Measurements from ENCODE around the gene MMP27. TPM values are rescaled to one million over a fixed set of nuclear protein-coding genes. Genes with fewer than 3 reads are reported as not detected.

Gene MMP27
- total and polyA plus RNA-seq, 5 donors from 2014 or later = not detected

DNA sequence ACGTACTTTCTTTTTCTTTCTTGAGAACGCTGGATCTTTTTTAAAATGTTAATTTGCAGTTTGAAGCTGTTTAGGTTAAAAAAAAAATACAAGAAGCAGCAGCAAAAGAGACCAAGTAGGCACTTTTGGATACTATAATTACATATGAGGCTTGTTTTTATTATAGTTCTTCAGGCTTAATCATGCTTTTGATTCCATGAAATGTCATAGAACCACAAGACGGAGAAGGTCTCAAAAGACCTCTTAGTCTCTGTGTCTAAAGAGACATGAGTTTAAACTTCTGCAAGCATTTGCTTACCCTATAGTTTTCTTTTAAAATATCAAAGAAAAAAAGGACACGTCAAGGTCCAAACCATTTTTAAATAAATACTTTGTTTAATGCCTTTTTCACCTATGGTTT lies 61.6 kb downstream of the MMP27 start:
- Histone ChIP-seq H3K27ac (ENCODE audit: insufficient read depth, low read length, poor library complexity, severe bottlenecking) (no peak overlapping the region), H3K4me1 (ENCODE audit: control insufficient read depth, insufficient read depth, low read length, poor library complexity, severe bottlenecking) (no peaks in the 10 kb centered on the region), H3K9me3 (ENCODE audit: control insufficient read depth in 2 of 2, low read length in 2 of 2) (no peaks in the 10 kb centered on the region), H3K36me3 (ENCODE audit: control insufficient read depth, insufficient read depth, low read length) (no peaks in the 10 kb centered on the region), H3K27me3 (ENCODE audit: control insufficient read depth, insufficient read depth, low read length) (peaks cover 3% of the 10 kb centered on the region), H3K4me3 (ENCODE audit: low read depth, low read length) (no peak overlapping the region)
- Mint-ChIP-seq H3K36me3 (no peaks in the 10 kb centered on the region), H3K27me3 (peaks cover 16% of the 10 kb centered on the region), H3K9me3 (no peaks in the 10 kb centered on the region), H3K4me1 (no peaks in the 10 kb centered on the region), H3K27ac (no peak overlapping the region), H3K4me3 (no peak overlapping the region)
- no peak for DNase-seq
- no peak for ATAC-seq (ENCODE audit: low read depth in 2 of 2)

Other genes with a start within 250 kb of the MMP27 start
- gene MMP7, start 175.0 kb downstream of the MMP27 start, total RNA-seq = not detected
- under 1 TPM in 1 of 4 donors, not detected in 3; 0.16 TPM for gene MMP7, start 175.0 kb downstream of the MMP27 start, polyA plus RNA-seq
- gene MMP20, start 80.4 kb downstream of the MMP27 start, total RNA-seq = not detected
- not detected for gene MMP20, start 80.4 kb downstream of the MMP27 start, polyA plus RNA-seq
- gene MMP8, start 19.2 kb upstream of the MMP27 start, total RNA-seq = not detected
- not detected for gene MMP8, start 19.2 kb upstream of the MMP27 start, polyA plus RNA-seq
- not detected for gene MMP10, start 74.9 kb upstream of the MMP27 start, total RNA-seq
- gene MMP10, start 74.9 kb upstream of the MMP27 start, polyA plus RNA-seq = not detected
- gene MMP1, start 92.4 kb upstream of the MMP27 start, total RNA-seq = not detected
- not detected for gene MMP1, start 92.4 kb upstream of the MMP27 start, polyA plus RNA-seq
- gene MMP3, start 137.8 kb upstream of the MMP27 start, total RNA-seq = not detected
- gene MMP3, start 137.8 kb upstream of the MMP27 start, polyA plus RNA-seq = not detected
- gene MMP12, start 169.2 kb upstream of the MMP27 start, total RNA-seq = not detected
- gene MMP12, start 169.2 kb upstream of the MMP27 start, polyA plus RNA-seq = not detected
- gene MMP13, start 250.0 kb upstream of the MMP27 start, total RNA-seq = not detected
- gene MMP13, start 250.0 kb upstream of the MMP27 start, polyA plus RNA-seq = not detected

All from CD4-positive, CD25-positive, alpha-beta regulatory T cell (primary cell).